ENCODE data around the gene FANCD2. TPM values are rescaled to one million over a fixed set of nuclear protein-coding genes. Genes with fewer than 3 reads are reported as not detected.

The FANCD2 gene
- total RNA-seq, 6 experiments from 2014 or later, result 9.7 to 21.7 (median 17.5) TPM

DNA sequence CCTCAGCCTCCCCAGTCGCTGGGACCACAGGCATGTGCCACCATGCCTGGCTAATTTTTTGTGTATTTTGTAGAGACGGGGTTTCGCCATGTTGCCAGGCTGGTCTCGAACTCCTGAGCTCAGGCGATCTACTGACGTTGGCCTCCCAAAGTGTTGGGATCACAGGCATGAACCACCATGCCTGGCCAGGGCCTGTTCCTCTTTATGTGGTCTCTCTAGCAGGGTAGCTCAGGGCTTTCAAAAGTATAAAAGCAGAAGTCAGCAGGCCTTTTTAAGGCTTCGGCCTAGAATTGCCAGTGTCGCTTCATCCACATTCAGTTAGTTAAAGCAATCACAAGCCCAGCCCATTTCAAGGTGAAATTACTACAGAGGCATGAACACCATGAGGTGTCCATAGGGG, 123.0 kb downstream of the FANCD2 start:
- no peak for TF ChIP-seq CTCF (IDR thresholded peaks at IDR 0.05)
- Mint-ChIP-seq H3K27me3 (ENCODE audit: insufficient read depth) (no peaks in the 10 kb centered on the region), H3K27ac (no peak overlapping the region), H3K4me3 (no peak overlapping the region), H3K9me3 (no peaks in the 10 kb centered on the region), H3K36me3 (ENCODE audit: low read depth) (peaks cover 32% of the 10 kb centered on the region), H3K4me1 (ENCODE audit: low read depth) (no peaks in the 10 kb centered on the region; the same call in 1 of the 2 replicates)
- DNase-seq, result no peak

- DNase-seq, result no peak
- Mint-ChIP-seq H3K4me1 (ENCODE audit: low read depth) (no peaks in the 10 kb centered on the region), H3K36me3 (ENCODE audit: low read depth) (peaks cover 28% of the 10 kb centered on the region), H3K27me3 (ENCODE audit: insufficient read depth) (no peaks in the 10 kb centered on the region), H3K9me3 (no peaks in the 10 kb centered on the region), H3K4me3 (no peak overlapping the region), H3K27ac (no peak overlapping the region)
- TF ChIP-seq CTCF (IDR thresholded peaks at IDR 0.05), result no peak
These were observed 124.8 kb downstream of the FANCD2 start for GRCh38 chr3:10150987-10151386.

Other genes starting within 250 kb of the FANCD2 start
- 10 to 100 TPM; 69.2 to 84.9 (median 77.0) TPM for gene TADA3, start 234.0 kb upstream of the FANCD2 start, total RNA-seq (2021; fragmentation: NEBNext Ultra II Directional; extraction: Animal tissue kit (Norgen Biotek cat#: 25700))
- 100 to 1,000 TPM; 252 to 303 (median 266) TPM for gene ARPC4, start 233.4 kb upstream of the FANCD2 start, total RNA-seq (2021; fragmentation: NEBNext Ultra II Directional; extraction: Animal tissue kit (Norgen Biotek cat#: 25700))
- 10 to 100 TPM; 14.1 to 20.5 (median 16.0) TPM for gene TTLL3, start 216.2 kb upstream of the FANCD2 start, total RNA-seq (2021; fragmentation: NEBNext Ultra II Directional; extraction: Animal tissue kit (Norgen Biotek cat#: 25700))
- 10 to 100 TPM; 35.4 to 42.3 (median 38.2) TPM for gene RPUSD3, start 182.4 kb upstream of the FANCD2 start, total RNA-seq (2021; fragmentation: NEBNext Ultra II Directional; extraction: Animal tissue kit (Norgen Biotek cat#: 25700))
- not detected for gene CIDEC, start 146.2 kb upstream of the FANCD2 start, total RNA-seq (2021; fragmentation: NEBNext Ultra II Directional; extraction: Animal tissue kit (Norgen Biotek cat#: 25700))
- 10 to 100 TPM; 23.9 to 28.7 (median 26.5) TPM for gene JAGN1, start 135.8 kb upstream of the FANCD2 start, total RNA-seq (2021; fragmentation: NEBNext Ultra II Directional; extraction: Animal tissue kit (Norgen Biotek cat#: 25700))
- under 1 TPM; 0.51 to 0.80 (median 0.65) TPM for gene IL17RE, start 123.6 kb upstream of the FANCD2 start, total RNA-seq (2021; fragmentation: NEBNext Ultra II Directional; extraction: Animal tissue kit (Norgen Biotek cat#: 25700))
- 10 to 100 TPM; 26.3 to 33.6 (median 29.6) TPM for gene IL17RC, start 109.3 kb upstream of the FANCD2 start, total RNA-seq (2021; fragmentation: NEBNext Ultra II Directional; extraction: Animal tissue kit (Norgen Biotek cat#: 25700))
- 10 to 100 TPM; 11.3 to 22.6 (median 12.4) TPM for gene CRELD1, start 92.6 kb upstream of the FANCD2 start, total RNA-seq (2021; fragmentation: NEBNext Ultra II Directional; extraction: Animal tissue kit (Norgen Biotek cat#: 25700))
- 1 to 10 TPM; 4.3 to 9.2 (median 7.7) TPM for gene PRRT3, start 74.0 kb upstream of the FANCD2 start, total RNA-seq (2021; fragmentation: NEBNext Ultra II Directional; extraction: Animal tissue kit (Norgen Biotek cat#: 25700))
- 100 to 1,000 TPM in 2 of 6 experiments, 10 to 100 TPM in 4; 82.3 to 119 (median 96.5) TPM for gene EMC3, start 39.6 kb upstream of the FANCD2 start, total RNA-seq (2021; fragmentation: NEBNext Ultra II Directional; extraction: Animal tissue kit (Norgen Biotek cat#: 25700))
- gene FANCD2OS, start 81.8 kb downstream of the FANCD2 start, total RNA-seq (2021; fragmentation: NEBNext Ultra II Directional; extraction: Animal tissue kit (Norgen Biotek cat#: 25700)), result not detected
- 100 to 1,000 TPM; 161 to 176 (median 173) TPM for gene BRK1, start 89.2 kb downstream of the FANCD2 start, total RNA-seq (2021; fragmentation: NEBNext Ultra II Directional; extraction: Animal tissue kit (Norgen Biotek cat#: 25700))
- 10 to 100 TPM; 16.1 to 21.8 (median 19.5) TPM for gene VHL, start 115.3 kb downstream of the FANCD2 start, total RNA-seq (2021; fragmentation: NEBNext Ultra II Directional; extraction: Animal tissue kit (Norgen Biotek cat#: 25700))
- gene IRAK2, start 138.5 kb downstream of the FANCD2 start, total RNA-seq (2021; fragmentation: NEBNext Ultra II Directional; extraction: Animal tissue kit (Norgen Biotek cat#: 25700)), result 1 to 10 TPM; 2.6 to 4.4 (median 3.5) TPM
- gene TATDN2, start 222.0 kb downstream of the FANCD2 start, total RNA-seq (2021; fragmentation: NEBNext Ultra II Directional; extraction: Animal tissue kit (Norgen Biotek cat#: 25700)), result 10 to 100 TPM; 29.6 to 33.4 (median 30.7) TPM